Measurements from ENCODE around the gene SNTG2. TPM values are rescaled to one million over a fixed set of nuclear protein-coding genes. Genes with fewer than 3 reads are reported as not detected.

The SNTG2 gene
- total RNA-seq, 2 experiments from 2014 or later, result not detected

DNA sequence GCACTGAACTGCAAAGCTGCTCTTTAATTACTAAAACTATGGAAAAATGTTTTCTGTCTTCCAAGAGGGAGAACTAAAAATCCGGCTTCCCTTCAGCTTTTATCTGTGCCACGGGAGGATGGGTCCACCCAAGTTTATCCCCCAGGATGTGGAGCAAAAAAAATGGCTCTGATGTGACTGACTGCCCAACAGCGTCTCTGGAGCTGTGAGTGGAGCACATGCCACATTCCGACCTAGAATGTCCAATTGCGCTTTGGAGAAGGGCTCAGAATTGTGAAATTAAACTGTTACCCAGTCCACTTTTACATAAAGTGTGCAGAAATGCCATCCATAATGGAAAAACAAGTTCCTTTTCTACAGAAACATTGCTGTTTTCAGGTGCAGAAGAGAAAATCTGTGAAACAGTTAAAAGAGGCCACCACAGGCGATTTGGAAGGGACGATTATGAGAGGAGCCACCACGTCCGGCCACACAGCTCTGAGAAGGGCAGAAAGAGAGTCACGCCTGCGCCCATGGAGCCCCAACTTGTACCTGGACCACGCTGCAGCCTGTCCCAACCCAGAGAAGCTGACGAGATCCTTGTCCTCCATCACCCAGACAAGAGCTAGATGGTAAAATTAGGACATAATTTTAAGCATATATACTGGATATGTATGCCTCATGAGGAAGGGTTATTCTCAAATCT, 362.7 kb downstream of the SNTG2 start:
- H3K9me2 ChIP-seq (ENCODE audit: insufficient read depth, low read length), result no peaks in the 10 kb centered on the region
- H3K27ac ChIP-seq (ENCODE audit: low read depth, low read length, poor library complexity, severe bottlenecking), result no peak overlapping the region
- H4K20me1 ChIP-seq (ENCODE audit: insufficient read depth, low read length), result no peaks in the 10 kb centered on the region
- no peak overlapping the region for H2AFZ ChIP-seq (ENCODE audit: low read length)
- no peaks in the 10 kb centered on the region for H3K4me1 ChIP-seq (ENCODE audit: insufficient read depth, low read length, poor library complexity, severe bottlenecking)
- no TSS peak for BruUV-seq (replicated peaks)
- intact Hi-C loops (cut with micrococcal nuclease; ENCODE audit: unreplicated experiment), result no loop called here
- TF ChIP-seq, protein P1, sequence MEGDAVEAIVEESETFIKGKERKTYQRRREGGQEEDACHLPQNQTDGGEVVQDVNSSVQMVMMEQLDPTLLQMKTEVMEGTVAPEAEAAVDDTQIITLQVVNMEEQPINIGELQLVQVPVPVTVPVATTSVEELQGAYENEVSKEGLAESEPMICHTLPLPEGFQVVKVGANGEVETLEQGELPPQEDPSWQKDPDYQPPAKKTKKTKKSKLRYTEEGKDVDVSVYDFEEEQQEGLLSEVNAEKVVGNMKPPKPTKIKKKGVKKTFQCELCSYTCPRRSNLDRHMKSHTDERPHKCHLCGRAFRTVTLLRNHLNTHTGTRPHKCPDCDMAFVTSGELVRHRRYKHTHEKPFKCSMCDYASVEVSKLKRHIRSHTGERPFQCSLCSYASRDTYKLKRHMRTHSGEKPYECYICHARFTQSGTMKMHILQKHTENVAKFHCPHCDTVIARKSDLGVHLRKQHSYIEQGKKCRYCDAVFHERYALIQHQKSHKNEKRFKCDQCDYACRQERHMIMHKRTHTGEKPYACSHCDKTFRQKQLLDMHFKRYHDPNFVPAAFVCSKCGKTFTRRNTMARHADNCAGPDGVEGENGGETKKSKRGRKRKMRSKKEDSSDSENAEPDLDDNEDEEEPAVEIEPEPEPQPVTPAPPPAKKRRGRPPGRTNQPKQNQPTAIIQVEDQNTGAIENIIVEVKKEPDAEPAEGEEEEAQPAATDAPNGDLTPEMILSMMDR (conservative IDR thresholded peaks at IDR 0.05; ENCODE audit: low read length), result no peak
- TF ChIP-seq EZH2phosphoT487 (IDR thresholded peaks at IDR 0.05; ENCODE audit: borderline replicate concordance, low read depth, low read length), result no peak
- no peak overlapping the region for H3K4me2 ChIP-seq (ENCODE audit: low read length)
- ChIA-PET CTCF (ENCODE audit: unreplicated experiment) (no interaction called here), POLR2A (no interaction called here)
- DNase-seq (ENCODE audit: low spot score), result no peak
- H3K36me3 ChIP-seq (ENCODE audit: insufficient read depth, low read length), result no peaks in the 10 kb centered on the region
- no peaks in the 10 kb centered on the region for H3K9me3 ChIP-seq (ENCODE audit: low read length)
- H3K79me2 ChIP-seq (ENCODE audit: insufficient read depth, low read depth, low read length), result no peaks in the 10 kb centered on the region
- H3K4me3 ChIP-seq (ENCODE audit: low read depth, low read length, poor library complexity, severe bottlenecking), result no peak overlapping the region

DNA sequence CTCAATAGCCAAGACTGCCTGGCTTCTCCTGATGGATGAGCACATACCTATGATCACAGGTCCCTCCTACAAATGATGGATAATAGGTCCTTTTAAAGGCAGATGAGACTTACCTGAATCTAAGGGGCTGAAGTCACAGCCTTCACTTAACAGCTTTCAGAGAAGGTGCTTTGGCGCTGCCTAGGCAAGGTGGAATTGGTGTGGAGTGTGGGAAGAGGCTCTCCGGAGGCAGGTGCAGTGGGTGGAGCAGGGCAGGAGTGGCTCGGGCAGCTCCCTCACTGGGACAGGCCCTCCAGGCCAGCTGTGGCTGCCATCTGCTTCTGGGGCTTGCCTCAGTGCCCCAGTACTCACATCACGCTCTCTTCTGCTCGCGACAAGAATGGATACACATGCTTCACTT, 363.6 kb downstream of the SNTG2 start:
- Histone ChIP-seq H3K4me2 (ENCODE audit: low read length) (no peak overlapping the region), H3K79me2 (ENCODE audit: insufficient read depth, low read depth, low read length) (no peaks in the 10 kb centered on the region), H3K27ac (ENCODE audit: low read depth, low read length, poor library complexity, severe bottlenecking) (no peak overlapping the region), H2AFZ (ENCODE audit: low read length) (no peak overlapping the region), H3K36me3 (ENCODE audit: insufficient read depth, low read length) (no peaks in the 10 kb centered on the region), H3K9me3 (ENCODE audit: low read length) (no peaks in the 10 kb centered on the region), H3K9me2 (ENCODE audit: insufficient read depth, low read length) (no peaks in the 10 kb centered on the region), H3K4me3 (ENCODE audit: low read depth, low read length, poor library complexity, severe bottlenecking) (no peak overlapping the region), H3K4me1 (ENCODE audit: insufficient read depth, low read length, poor library complexity, severe bottlenecking) (no peaks in the 10 kb centered on the region), H4K20me1 (ENCODE audit: insufficient read depth, low read length) (no peaks in the 10 kb centered on the region)
- TF ChIP-seq, protein P1 (conservative IDR thresholded peaks at IDR 0.05; ENCODE audit: low read length), result no peak
- TF ChIP-seq EZH2phosphoT487 (IDR thresholded peaks at IDR 0.05; ENCODE audit: borderline replicate concordance, low read depth, low read length), result no peak
- no TSS peak for BruUV-seq (replicated peaks)
- ChIA-PET POLR2A (no interaction called here), CTCF (ENCODE audit: unreplicated experiment) (no interaction called here)
- intact Hi-C loops (cut with micrococcal nuclease; ENCODE audit: unreplicated experiment), result no loop called here
- DNase-seq (ENCODE audit: low spot score), result no peak

DNA sequence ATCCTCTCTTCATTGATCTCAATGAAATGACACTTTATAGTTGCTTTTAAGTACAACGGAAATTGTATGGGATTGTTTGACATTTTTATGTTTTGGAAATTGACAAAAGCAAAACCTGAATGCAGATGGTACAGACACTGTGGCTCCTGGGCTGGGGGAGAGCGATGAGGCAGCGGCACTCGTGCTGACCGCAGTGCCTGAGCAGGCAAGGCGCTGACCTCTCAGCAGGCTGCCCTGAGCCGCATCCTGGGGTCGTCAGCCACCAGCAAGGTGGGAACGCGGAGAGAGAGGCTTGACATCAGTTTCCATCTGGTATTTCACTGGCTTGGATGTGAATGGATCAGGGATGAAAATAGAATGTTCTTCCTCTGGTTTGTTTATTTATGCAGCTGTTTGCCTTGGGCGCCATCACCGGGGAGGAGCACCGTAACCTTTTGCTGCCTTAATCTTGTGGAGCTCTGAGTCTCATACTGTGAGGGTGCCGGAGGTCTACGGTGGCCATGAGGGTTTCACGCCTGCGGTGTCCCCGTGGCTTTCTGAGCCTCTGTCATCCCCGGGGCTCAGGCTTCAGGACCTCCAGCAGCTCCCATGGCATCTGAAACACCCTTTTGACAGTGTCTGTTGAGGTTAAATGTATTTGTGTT, 367.8 kb downstream of the SNTG2 start:
- DNase-seq (ENCODE audit: low spot score), result no peak
- H3K9me3 ChIP-seq (ENCODE audit: low read length), result no peaks in the 10 kb centered on the region
- no peak overlapping the region for H3K4me2 ChIP-seq (ENCODE audit: low read length)
- no peak overlapping the region for H3K4me3 ChIP-seq (ENCODE audit: low read depth, low read length, poor library complexity, severe bottlenecking)
- BruUV-seq (replicated peaks), result no TSS peak
- intact Hi-C loops (cut with micrococcal nuclease; ENCODE audit: unreplicated experiment), result no loop called here
- no peak overlapping the region for H3K27ac ChIP-seq (ENCODE audit: low read depth, low read length, poor library complexity, severe bottlenecking)
- no peaks in the 10 kb centered on the region for H3K79me2 ChIP-seq (ENCODE audit: insufficient read depth, low read depth, low read length)
- no peaks in the 10 kb centered on the region for H3K36me3 ChIP-seq (ENCODE audit: insufficient read depth, low read length)
- no peaks in the 10 kb centered on the region for H3K9me2 ChIP-seq (ENCODE audit: insufficient read depth, low read length)
- no peak overlapping the region for H2AFZ ChIP-seq (ENCODE audit: low read length)
- no peaks in the 10 kb centered on the region for H4K20me1 ChIP-seq (ENCODE audit: insufficient read depth, low read length)
- CTCF ChIA-PET (ENCODE audit: unreplicated experiment), result no interaction called here
- no peak for TF ChIP-seq EZH2phosphoT487 (IDR thresholded peaks at IDR 0.05; ENCODE audit: borderline replicate concordance, low read depth, low read length)
- TF ChIP-seq, protein P1 (conservative IDR thresholded peaks at IDR 0.05; ENCODE audit: low read length), result no peak
- no peaks in the 10 kb centered on the region for H3K4me1 ChIP-seq (ENCODE audit: insufficient read depth, low read length, poor library complexity, severe bottlenecking)
- POLR2A ChIA-PET, result interaction anchor here (0.7 kb wide), 1 partner anchor 34 kb away, joined by 4 read pairs; no protein-coding TSS in a partner anchor
